Smooth muscle cell (in vitro differentiated cells): ENCODE results near the gene SMDT1. TPM values are rescaled to one million over a fixed set of nuclear protein-coding genes. Genes with fewer than 3 reads are reported as not detected.

Experiments used
- DNase-seq: peaks from one replicate; lab custom pipeline; 2025; ENCODE audit not compliant: unreplicated experiment; lab: John Stamatoyannopoulos, UW
- H2AFZ ChIP-seq: fragments of 200-600 bp; sonication (generic); 2 replicates; pipeline ENCODE4 v1.6.0; 2016; ENCODE audit warnings: antibody characterized with exemption, low read depth, mild to moderate bottlenecking
- H3F3A ChIP-seq: fragments of 200-600 bp; sonication (generic); 2 replicates; pipeline ENCODE4 v1.6.0; 2017; ENCODE audit warnings: antibody characterized with exemption, low read depth
- H3K27ac ChIP-seq: fragments of 200-600 bp; sonication (generic); 2 replicates; pipeline ENCODE4 v1.5.1; 2016; ENCODE audit warnings: low read depth, mild to moderate bottlenecking
- H3K27me3 ChIP-seq: fragments of 200-600 bp; sonication (generic); 2 replicates; pipeline ENCODE4 v1.6.1; 2016; ENCODE audit warnings: low read depth, mild to moderate bottlenecking
- H3K36me3 ChIP-seq: fragments of 200-600 bp; sonication (generic); 2 replicates; pipeline ENCODE4 v1.5.1; 2016; ENCODE audit warnings: low read depth
- H3K4me1 ChIP-seq: fragments of 200-600 bp; sonication (generic); 2 replicates; pipeline ENCODE4 v1.5.1; 2016; ENCODE audit warnings: low read depth
- H3K4me2 ChIP-seq: fragments of 200-600 bp; sonication (generic); 2 replicates; pipeline ENCODE4 v1.6.0; 2016; ENCODE audit warnings: mild to moderate bottlenecking
- H3K4me3 ChIP-seq: fragments of 200-600 bp; sonication (generic); 2 replicates; pipeline ENCODE4 v1.5.1; 2016; ENCODE audit warnings: mild to moderate bottlenecking
- H3K79me2 ChIP-seq: fragments of 200-600 bp; sonication (generic); 2 replicates; pipeline ENCODE4 v1.6.0; 2016; ENCODE audit warnings: low read depth, mild to moderate bottlenecking
- H3K9ac ChIP-seq: fragments of 200-600 bp; sonication (generic); 2 replicates; pipeline ENCODE4 v1.6.0; 2016; ENCODE audit warnings: low read depth
- H3K9me3 ChIP-seq: fragments of 200-600 bp; sonication (generic); replicated peaks from 2 replicates; pipeline ENCODE4 v1.5.1; 2016; ENCODE audit warnings: low read depth
- H4K20me1 ChIP-seq: fragments of 200-600 bp; sonication (generic); 2 replicates; pipeline ENCODE4 v1.6.0; 2016; ENCODE audit warnings: low read depth
- CTCF ChIP-seq: fragments of 200-600 bp; sonication (generic); IDR thresholded peaks from 2 replicates; pipeline ENCODE4 v1.5.1; 2017; ENCODE audit warnings: borderline replicate concordance, mild to moderate bottlenecking, antibody characterized with exemption; ENCODE audit not compliant: insufficient read depth, poor library complexity, severe bottlenecking
- WGBS: methylation state at CpG from one replicate; pipeline ENCODE4 v1.1.7; 2016; ENCODE audit warnings: low lambda C conversion rate; 5-methylcytosine and 5-hydroxymethylcytosine counted together
- polyA plus RNA-seq: library from polyadenylated mRNA; unstranded; fragments of >200 nt; fragmentation: Nextera tagmentation; extraction: Ambion mirVana; gene quantifications from 2 replicates; pipeline ENCODE4 v1.2.1, GENCODE V29; 2016
- total RNA-seq: library from RNA; depleted of rRNA; stranded (reverse); fragments of >200 nt; gene quantifications from 2 replicates; pipeline ENCODE4 v1.2.3, GENCODE V29; 2014

SMDT1 gene
- total RNA-seq (4.4 and 6.5 TPM in 2 replicates), polyA plus RNA-seq (57.9 and 78.0 TPM in 2 replicates)

GRCh38 chr22:42079319-42080251 lies at the start of gene SMDT1:
Gene SMDT1, plus strand, starts transcription at chr22:42079700. Its CDS starts 69 bp downstream, at chr22:42079769.
- WGBS, result under 1% methylated on average over 69 of the region's 71 CpGs

GRCh38 chr22:42033263-42034181 lies 46.0 kb upstream of the SMDT1 start:
- WGBS, result 85% methylated on average over 5 of the region's 5 CpGs
- no peak for TF ChIP-seq CTCF

More at GRCh38 chr22:42079319-42080251, at the start of gene SMDT1:
- Histone ChIP-seq H3F3A (peaks cover 15% of the 10 kb centered on the region), H3K9me3 (no peaks in the 10 kb centered on the region), H3K27ac (peak within 1 kb of the TSS; percentile 98), H3K36me3 (no peaks in the 10 kb centered on the region), H3K79me2 (peaks cover 19% of the 10 kb centered on the region), H3K4me1 (peaks cover 12% of the 10 kb centered on the region), H3K27me3 (no peaks in the 10 kb centered on the region), H2AFZ (peak within 1 kb of the TSS; percentile 92), H4K20me1 (no peaks in the 10 kb centered on the region), H3K9ac (peak within 1 kb of the TSS; percentile 89), H3K4me2 (peak within 1 kb of the TSS; percentile 92), H3K4me3 (peak within 1 kb of the TSS; percentile 69)
- DNase-seq, result peak; percentile 99
- TF ChIP-seq CTCF, result no peak

GRCh38 chr22:42035256-42035655 lies 44.2 kb upstream of the SMDT1 start:
- Histone ChIP-seq H3F3A (no peaks in the 10 kb centered on the region), H3K27me3 (no peaks in the 10 kb centered on the region), H3K36me3 (no peaks in the 10 kb centered on the region), H2AFZ (no peak overlapping the region), H3K9me3 (no peaks in the 10 kb centered on the region), H3K9ac (no peak overlapping the region), H3K4me3 (no peak overlapping the region), H3K4me1 (no peaks in the 10 kb centered on the region), H3K4me2 (no peak overlapping the region), H3K27ac (no peak overlapping the region), H3K79me2 (no peaks in the 10 kb centered on the region), H4K20me1 (no peaks in the 10 kb centered on the region)
- no peak for DNase-seq
- TF ChIP-seq CTCF, result no peak
- 90% methylated on average over 8 of the region's 8 CpGs for WGBS

More at GRCh38 chr22:42033263-42034181, 46.0 kb upstream of the SMDT1 start:
- Histone ChIP-seq H3K4me2 (no peak overlapping the region), H3K9me3 (no peaks in the 10 kb centered on the region), H3K4me3 (no peak overlapping the region), H3K27me3 (no peaks in the 10 kb centered on the region), H4K20me1 (no peaks in the 10 kb centered on the region), H2AFZ (no peak overlapping the region), H3K9ac (no peak overlapping the region), H3K27ac (no peak overlapping the region), H3K4me1 (no peaks in the 10 kb centered on the region), H3K36me3 (no peaks in the 10 kb centered on the region), H3F3A (no peaks in the 10 kb centered on the region), H3K79me2 (no peaks in the 10 kb centered on the region)
- DNase-seq, result no peak
